ENCODE measurements around the gene CTNNBL1.

DNA sequence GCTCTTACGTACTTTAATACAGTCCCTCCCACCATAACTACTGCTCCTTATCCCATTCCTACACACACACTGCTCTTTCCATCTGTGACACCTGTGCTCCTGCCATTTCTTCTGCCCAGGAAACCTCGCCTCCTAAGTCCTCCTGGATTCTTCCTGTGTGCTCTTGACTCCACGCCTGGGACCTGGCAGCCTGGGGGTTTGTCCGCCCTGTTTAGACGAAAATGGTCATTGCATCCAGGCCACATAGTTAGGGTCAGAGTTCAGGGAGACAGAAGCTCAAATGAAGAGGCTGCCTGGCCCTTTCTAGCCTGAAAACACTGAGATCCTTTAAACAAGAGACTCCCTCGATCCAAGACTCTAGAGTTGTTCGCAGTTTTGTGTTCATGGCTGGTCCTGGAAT lies 17.4 kb upstream of the CTNNBL1 start:
- TF ChIP-seq, protein P1, sequence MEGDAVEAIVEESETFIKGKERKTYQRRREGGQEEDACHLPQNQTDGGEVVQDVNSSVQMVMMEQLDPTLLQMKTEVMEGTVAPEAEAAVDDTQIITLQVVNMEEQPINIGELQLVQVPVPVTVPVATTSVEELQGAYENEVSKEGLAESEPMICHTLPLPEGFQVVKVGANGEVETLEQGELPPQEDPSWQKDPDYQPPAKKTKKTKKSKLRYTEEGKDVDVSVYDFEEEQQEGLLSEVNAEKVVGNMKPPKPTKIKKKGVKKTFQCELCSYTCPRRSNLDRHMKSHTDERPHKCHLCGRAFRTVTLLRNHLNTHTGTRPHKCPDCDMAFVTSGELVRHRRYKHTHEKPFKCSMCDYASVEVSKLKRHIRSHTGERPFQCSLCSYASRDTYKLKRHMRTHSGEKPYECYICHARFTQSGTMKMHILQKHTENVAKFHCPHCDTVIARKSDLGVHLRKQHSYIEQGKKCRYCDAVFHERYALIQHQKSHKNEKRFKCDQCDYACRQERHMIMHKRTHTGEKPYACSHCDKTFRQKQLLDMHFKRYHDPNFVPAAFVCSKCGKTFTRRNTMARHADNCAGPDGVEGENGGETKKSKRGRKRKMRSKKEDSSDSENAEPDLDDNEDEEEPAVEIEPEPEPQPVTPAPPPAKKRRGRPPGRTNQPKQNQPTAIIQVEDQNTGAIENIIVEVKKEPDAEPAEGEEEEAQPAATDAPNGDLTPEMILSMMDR (IDR thresholded peaks at IDR 0.05), result no peak
- TF ChIP-seq EP300 (IDR thresholded peaks at IDR 0.05), result no peak
- no peak for TF ChIP-seq POLR2A (IDR thresholded peaks at IDR 0.05; ENCODE audit: low read depth)
- no peak for TF ChIP-seq POLR2AphosphoS5 (IDR thresholded peaks at IDR 0.05)

Data from esophagus muscularis mucosa (tissue), 4 donors.